Naive thymus-derived CD8-positive, alpha-beta T cell (primary cell): Measurements from ENCODE around the gene REC8. TPM values are rescaled to one million over a fixed set of nuclear protein-coding genes. Genes with fewer than 3 reads are reported as not detected.

ENCODE experiments used
- ATAC-seq, 2 donors: fragments of 150-1000 bp; cut with Tn5 transposase in 1 of 2; sonication (Bioruptor Pico), chemical (Tn5 transposase) in 1 of 2; 1 replicate in 1 of 2; 2 replicates in 1 of 2; pipeline ENCODE4 v1.10.0; 2021; ENCODE audit warnings: mild to moderate bottlenecking in 2 of 2, moderate library complexity in 2 of 2
- POLR2A ChIA-PET: fragments of 350-600 bp; sonication (Branson Sonifier 250); formaldehyde crosslinking; loops from one replicate; lab custom pipeline; 2021; ENCODE audit warnings: antibody characterized with exemption; lab: Charles Lee
- DNase-seq, 10 donors: peaks; one replicate each; pipeline versions ENCODE4 v3.0.0 to v3.0.0-alpha.2; 2020 to 2022
- H3K27ac Mint-ChIP-seq, 10 donors: one replicate each; pipeline ENCODE4 v1.8.0; 2020 to 2022; ENCODE audit warnings: mild to moderate bottlenecking in 10 of 10, mixed read lengths in 10 of 10, moderate library complexity in 4 of 10, inconsistent platforms in 1 of 10
- H3K27me3 Mint-ChIP-seq, 5 donors: one replicate each; pipeline ENCODE4 v1.8.0; 2021 to 2022; ENCODE audit warnings: mixed read lengths in 5 of 5
- H3K36me3 Mint-ChIP-seq, 3 donors: one replicate each; pipeline ENCODE4 v1.8.0; 2020 to 2022; ENCODE audit warnings: mixed read lengths in 3 of 3, mild to moderate bottlenecking in 2 of 3, inconsistent platforms in 1 of 3
- H3K4me1 Mint-ChIP-seq, 4 donors: one replicate each; pipeline ENCODE4 v1.8.0; 2021 to 2022; ENCODE audit warnings: mixed read lengths in 4 of 4
- H3K4me3 Mint-ChIP-seq, 10 donors: one replicate each; pipeline ENCODE4 v1.8.0; 2020 to 2022; ENCODE audit warnings: mild to moderate bottlenecking in 10 of 10, mixed read lengths in 10 of 10, moderate library complexity in 6 of 10, inconsistent platforms in 1 of 10
- H3K9me3 Mint-ChIP-seq, 9 donors: one replicate each; pipeline ENCODE4 v1.8.0; 2020 to 2022; ENCODE audit warnings: mixed read lengths in 9 of 9, mild to moderate bottlenecking in 3 of 9, inconsistent platforms in 1 of 9, moderate library complexity in 1 of 9
- polyA plus RNA-seq, 3 donors: library from polyadenylated mRNA; unstranded; fragments of 300-500 nt; fragmentation: Illumina TruSeq; gene quantifications; one replicate each; pipeline ENCODE4 v1.2.3, GENCODE V29; 2021
- total RNA-seq, 8 experiments: library from RNA in 2 of 8; stranded (reverse) in 2 of 8; gene quantifications; one replicate each; pipeline ENCODE4 v1.2.3 and lab custom pipeline; 2021 to 2026

Gene REC8
- total and polyA plus RNA-seq, 5 experiments from 2014 or later: 11.1 to 39.2 (median 11.6) TPM

DNA sequence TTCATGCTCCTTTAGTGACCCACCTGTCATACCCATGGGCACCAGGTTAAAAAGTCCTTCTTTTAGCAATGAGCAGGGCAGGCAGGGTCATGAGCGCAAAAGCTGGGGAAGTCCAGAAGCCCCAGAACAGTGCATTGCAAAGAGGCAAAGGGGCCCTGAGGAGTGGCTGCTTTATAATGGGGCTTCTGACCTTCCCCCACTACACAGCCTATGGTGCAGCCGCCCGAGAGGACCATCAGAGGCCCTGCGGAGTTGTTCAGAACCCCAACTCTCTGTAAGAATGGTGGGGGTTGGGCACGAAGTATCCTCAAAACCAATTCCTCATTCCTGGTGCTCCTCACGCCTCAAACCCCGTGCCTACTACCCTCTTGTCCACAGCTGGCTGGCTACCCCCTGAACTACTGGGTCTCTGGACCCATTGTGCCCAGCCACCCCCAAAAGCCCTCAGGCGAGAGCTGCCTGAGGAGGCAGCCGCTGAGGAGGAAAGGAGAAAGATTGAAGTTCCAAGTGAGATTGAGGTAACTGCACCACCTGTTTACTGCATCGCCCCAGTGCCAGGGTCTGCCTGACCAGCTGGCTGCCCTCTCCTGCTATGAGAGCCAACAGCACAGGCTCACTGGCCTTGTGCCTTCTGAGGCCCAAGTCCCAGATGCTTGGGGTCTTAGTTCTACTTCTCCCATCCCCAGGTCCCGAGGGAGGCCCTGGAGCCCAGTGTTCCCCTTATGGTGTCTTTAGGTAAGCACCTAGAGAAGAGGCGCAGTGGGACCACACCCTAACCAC, 6.7 kb downstream of the REC8 start:
- no peaks in the 10 kb centered on the region for H3K27me3 Mint-ChIP-seq
- DNase-seq: no peak
- ATAC-seq: no peak
- POLR2A ChIA-PET: interaction anchor here (0.6 to 1.3 kb wide), 4 partner anchors 10 to 38 kb away, joined by 3 to 4 read pairs (median 3); partner anchors contain the start of genes IPO4, IRF9 and TM9SF1
- peaks cover 0 to 59% (median 3%) of the 10 kb centered on the region in 3 donors for H3K36me3 Mint-ChIP-seq
- H3K4me3 Mint-ChIP-seq: no peak overlapping the region
- no peaks in the 10 kb centered on the region for H3K9me3 Mint-ChIP-seq
- H3K4me1 Mint-ChIP-seq: peaks cover 0 to 8% (median 7%) of the 10 kb centered on the region in 4 donors
- H3K27ac Mint-ChIP-seq: peak overlapping the region in 3 of 10 donors; percentile 25 to 67 (median 37)

DNA sequence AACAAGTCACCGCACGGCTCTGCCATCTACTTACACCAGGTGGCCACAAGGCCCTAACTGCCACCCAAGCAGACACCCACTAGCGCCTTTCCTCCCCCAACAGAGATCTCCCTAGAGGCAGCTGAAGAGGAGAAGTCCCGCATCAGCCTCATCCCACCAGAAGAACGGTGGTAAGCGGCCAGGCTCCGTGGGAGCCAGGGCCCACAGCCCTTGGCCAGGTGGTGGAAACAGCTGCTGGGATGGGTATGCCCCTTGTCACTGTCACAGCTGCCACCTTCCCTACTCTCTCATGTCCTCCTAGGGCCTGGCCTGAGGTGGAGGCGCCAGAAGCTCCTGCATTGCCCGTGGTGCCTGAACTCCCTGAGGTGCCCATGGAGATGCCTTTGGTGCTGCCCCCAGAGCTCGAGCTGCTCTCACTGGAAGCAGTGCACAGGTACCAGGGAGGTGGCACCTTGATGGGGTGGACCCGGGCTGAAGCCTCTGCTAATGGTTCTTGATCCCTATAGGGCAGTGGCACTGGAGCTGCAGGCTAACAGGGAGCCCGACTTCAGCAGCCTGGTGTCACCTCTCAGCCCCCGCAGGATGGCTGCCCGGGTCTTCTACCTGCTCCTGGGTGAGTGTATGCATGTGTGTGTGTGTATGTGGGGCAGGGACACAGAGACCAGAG, 7.5 kb downstream of the REC8 start:
- no peak overlapping the region for H3K4me3 Mint-ChIP-seq
- ATAC-seq (no peak), DNase-seq (no peak)
- POLR2A ChIA-PET: interaction anchor here (0.6 to 1.3 kb wide), 6 partner anchors 9 to 39 kb away, joined by 3 to 9 read pairs (median 4); partner anchors contain the start of genes IPO4, IRF9 and TM9SF1
- H3K27me3 Mint-ChIP-seq: no peaks in the 10 kb centered on the region
- no peaks in the 10 kb centered on the region for H3K9me3 Mint-ChIP-seq
- H3K27ac Mint-ChIP-seq: peak overlapping the region in 4 of 10 donors; percentile 53 to 67 (median 62)
- peaks cover 0 to 62% (median 3%) of the 10 kb centered on the region in 3 donors for H3K36me3 Mint-ChIP-seq
- peaks cover 0 to 7% (median 5%) of the 10 kb centered on the region in 4 donors for H3K4me1 Mint-ChIP-seq

DNA sequence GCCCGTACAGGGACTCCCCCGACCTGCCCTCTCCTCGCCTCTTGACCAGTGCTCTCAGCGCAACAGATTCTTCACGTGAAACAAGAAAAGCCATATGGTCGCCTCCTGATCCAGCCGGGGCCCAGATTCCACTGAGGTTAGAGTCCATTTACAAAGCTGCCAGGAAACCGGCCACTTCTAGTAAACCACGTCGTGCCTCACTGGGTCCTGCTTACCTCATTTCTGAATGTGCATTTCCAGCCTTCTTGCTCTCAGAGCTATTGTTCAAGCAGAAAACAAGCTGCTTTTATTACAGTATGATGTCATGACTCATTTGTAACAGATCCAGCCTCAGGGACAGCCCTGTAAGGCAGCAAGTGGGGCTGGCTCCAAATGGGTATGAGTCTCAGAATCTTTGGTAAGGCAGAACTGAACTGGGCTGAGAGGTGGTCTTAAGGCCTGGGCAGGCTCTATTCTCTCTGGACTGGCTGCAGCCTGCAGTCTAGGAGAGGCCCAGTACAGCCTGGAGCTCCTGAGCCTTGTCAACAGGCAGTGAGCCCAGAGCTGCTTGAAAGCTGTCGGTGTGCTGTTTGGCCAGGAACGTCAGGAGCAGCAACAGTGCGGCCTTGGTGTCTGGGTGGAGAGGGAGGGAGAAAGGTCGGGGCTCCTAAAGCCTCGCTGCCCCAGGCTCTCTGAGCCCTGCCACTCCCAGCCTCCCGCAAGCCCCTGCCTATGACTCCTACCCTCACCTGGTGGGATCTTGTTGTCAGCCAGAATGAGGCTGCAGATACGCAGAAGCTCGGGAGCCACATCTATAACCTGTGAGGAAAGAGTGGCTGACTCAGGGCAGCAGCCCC, 8.3 kb downstream of the REC8 start:
- no peaks in the 10 kb centered on the region for H3K9me3 Mint-ChIP-seq
- peaks cover 0 to 4% (median 1%) of the 10 kb centered on the region in 4 donors for H3K4me1 Mint-ChIP-seq
- no peaks in the 10 kb centered on the region for H3K27me3 Mint-ChIP-seq
- H3K27ac Mint-ChIP-seq: peak overlapping the region in 4 of 10 donors; percentile 20 to 61 (median 50)
- POLR2A ChIA-PET: interaction anchor here (1.0 to 1.2 kb wide), 2 partner anchors 9 kb away, joined by 4 to 9 read pairs; partner anchors contain the start of gene IPO4
- H3K36me3 Mint-ChIP-seq: peaks cover 0 to 57% (median 3%) of the 10 kb centered on the region in 3 donors
- DNase-seq (no peak), ATAC-seq (no peak)
- H3K4me3 Mint-ChIP-seq: no peak overlapping the region

DNA sequence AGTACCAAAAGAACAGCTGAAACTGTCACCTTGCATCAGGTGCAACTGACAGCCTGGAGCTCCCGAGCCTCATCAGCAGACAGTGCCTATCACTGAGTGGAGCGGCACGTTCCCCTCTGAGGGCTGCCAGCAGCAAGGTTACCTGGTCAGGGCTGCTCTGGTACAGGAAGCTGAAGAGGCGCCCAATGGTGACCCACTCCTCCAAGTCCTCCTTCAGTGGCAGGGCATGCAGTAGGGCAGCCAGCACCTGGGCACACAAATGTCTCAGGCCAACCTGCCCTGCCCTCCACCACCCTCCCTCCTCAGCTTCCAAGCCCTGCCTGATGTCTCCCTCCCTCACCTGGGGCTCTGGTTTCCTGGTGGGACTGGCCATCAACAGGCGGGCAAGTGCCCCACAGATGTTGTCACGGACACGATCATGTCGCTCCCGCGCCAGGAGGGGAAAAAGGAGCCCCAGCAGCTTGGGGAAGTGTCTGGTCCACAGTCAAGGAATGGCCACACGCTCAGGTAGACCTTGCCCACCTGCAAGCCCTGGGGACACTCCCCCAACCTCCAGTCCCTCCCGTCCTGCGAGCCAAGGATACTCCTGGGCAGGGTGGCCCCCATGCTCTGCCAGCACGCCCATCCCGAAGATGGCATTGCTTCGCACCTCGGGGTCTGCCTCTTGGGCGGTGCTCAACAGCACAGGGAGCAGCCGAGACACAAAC, 9.6 kb downstream of the REC8 start:
- ATAC-seq (peak in 1 of 2 donors; percentile 15), DNase-seq (no peak)
- peaks cover 0 to 60% (median 6%) of the 10 kb centered on the region in 3 donors for H3K36me3 Mint-ChIP-seq
- no peaks in the 10 kb centered on the region for H3K27me3 Mint-ChIP-seq
- no peaks in the 10 kb centered on the region for H3K9me3 Mint-ChIP-seq
- no peak overlapping the region for H3K4me3 Mint-ChIP-seq
- H3K4me1 Mint-ChIP-seq: peaks cover 0 to 7% (median 6%) of the 10 kb centered on the region in 4 donors
- POLR2A ChIA-PET: interaction anchor here (1.5 kb wide), 1 partner anchor 10 kb away, joined by 6 read pairs; the partner anchor contains the start of gene REC8
- H3K27ac Mint-ChIP-seq: peak overlapping the region in 2 of 10 donors; percentile 24 to 59

DNA sequence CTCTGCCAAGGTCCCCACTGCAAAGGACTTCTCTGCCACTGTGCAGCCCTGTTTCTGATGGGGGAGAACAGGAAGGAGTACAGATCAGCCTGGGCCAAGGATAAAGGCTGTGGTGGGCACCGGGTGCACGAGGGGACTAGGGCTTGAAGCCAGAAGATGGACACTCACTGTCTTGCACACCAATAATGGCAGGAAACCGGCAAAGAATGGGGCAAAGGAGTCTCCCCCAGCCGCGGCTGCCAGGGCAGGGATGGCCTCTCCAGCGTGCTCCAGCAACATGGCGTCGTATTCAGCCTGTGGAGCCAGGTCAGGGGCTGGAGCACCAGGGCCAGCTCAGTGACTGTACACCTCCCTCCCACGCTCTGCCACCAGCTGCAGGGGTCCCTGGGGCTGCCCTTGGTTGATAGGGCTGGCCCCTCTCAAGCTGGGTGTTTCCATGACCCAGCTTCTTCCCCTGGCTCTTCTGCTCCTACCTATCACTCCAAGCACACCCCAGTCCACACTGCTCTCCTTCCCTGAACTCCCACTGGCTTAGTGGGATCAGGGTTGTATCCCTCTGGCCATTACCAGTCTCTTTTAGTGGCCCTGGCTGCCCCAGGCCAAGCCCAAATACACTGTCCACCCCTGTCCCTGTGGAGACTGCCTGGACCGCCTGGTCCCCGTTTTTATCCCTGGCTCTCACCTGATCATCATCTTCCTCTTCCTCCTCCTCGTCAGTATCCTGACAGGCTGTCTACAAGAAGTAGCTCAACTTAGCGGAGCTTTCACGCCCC, 10.4 kb downstream of the REC8 start:
- no peak overlapping the region for H3K4me3 Mint-ChIP-seq
- DNase-seq: no peak
- H3K9me3 Mint-ChIP-seq: no peaks in the 10 kb centered on the region
- H3K36me3 Mint-ChIP-seq: peaks cover 0 to 59% (median 6%) of the 10 kb centered on the region in 3 donors
- peaks cover 5 to 12% (median 10%) of the 10 kb centered on the region in 4 donors for H3K4me1 Mint-ChIP-seq
- H3K27me3 Mint-ChIP-seq: no peaks in the 10 kb centered on the region
- ATAC-seq: no peak
- POLR2A ChIA-PET: interaction anchor here (1.1 to 1.5 kb wide), 3 partner anchors 10 to 36 kb away, joined by 3 to 6 read pairs (median 3); partner anchors contain the start of genes PSME2 and REC8
- peak overlapping the region in 7 of 10 donors; percentile 8 to 65 (median 51) for H3K27ac Mint-ChIP-seq

DNA sequence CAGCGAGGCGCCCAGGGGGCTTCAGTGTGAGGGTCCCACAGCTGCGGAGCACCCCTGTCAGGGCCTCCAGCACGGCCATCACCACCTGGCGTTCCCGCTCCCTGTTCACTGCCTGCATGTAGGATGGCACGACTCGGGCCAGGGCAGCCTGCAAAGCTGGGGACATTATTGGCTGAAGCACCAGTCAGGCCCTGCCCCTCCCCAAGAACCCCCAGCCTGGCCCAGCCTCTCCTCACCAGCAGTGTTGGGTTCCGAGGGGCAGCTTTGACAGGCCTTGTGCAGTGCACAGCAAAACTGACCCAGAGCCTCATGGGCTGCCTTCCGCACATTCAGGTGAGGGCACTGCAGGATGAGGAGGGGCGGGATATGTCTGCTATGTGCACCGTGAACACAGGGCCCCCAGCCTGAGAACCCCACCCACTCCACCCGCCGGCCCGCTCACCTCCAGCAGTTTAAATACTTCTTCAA, 11.2 kb downstream of the REC8 start:
- peak overlapping the region in 4 of 10 donors; percentile 46 to 78 (median 60) for H3K27ac Mint-ChIP-seq
- H3K36me3 Mint-ChIP-seq: peaks cover 0 to 59% (median 6%) of the 10 kb centered on the region in 3 donors
- H3K9me3 Mint-ChIP-seq: no peaks in the 10 kb centered on the region
- DNase-seq (no peak), ATAC-seq (no peak)
- POLR2A ChIA-PET: interaction anchor here (1.1 to 1.5 kb wide), 4 partner anchors 11 to 37 kb away, joined by 3 to 6 read pairs (median 4); partner anchors contain the start of genes PSME2 and REC8
- no peaks in the 10 kb centered on the region for H3K27me3 Mint-ChIP-seq
- no peak overlapping the region for H3K4me3 Mint-ChIP-seq
- H3K4me1 Mint-ChIP-seq: peaks cover 12 to 19% (median 15%) of the 10 kb centered on the region in 4 donors

DNA sequence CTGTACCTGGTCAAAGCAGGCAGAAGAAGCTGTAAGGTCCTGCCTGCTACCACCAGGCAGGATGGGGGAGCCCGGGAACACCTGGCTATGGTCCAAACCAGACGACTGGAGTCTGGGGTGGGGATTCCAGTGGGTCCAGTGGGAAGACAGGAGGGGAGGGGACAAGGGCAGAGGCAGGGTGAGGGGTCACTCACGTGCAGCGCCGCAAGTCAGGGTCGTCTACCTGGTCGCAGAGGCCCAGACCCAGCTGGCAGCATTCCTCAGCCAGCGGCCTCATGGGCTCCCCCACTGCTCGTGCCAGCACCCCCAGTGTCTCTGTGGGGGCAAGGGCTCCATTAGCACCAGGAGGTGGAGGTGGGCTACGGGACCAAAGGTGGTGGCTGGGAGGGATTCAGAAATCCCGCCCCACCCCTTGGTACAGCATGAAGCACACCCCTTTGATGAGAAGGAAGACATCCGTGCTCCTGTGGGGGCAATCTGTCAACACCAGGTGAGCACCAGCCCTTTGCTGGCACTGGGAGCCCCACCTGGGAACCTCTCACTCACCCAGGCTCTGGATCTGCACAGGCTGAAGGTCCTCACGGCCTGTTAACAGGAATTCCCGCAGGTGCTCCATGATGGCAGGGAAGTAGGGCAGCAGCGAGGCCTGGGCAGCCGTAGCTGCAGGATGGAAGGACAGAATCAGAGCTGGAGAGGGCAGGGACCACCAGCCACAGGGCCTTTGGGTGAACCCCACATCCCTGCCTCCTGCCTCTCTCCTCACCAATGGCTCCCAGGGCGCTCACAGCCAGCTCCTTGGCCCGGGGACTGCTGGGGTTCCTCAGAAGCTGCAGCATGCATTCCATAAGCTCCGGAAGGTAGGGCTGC, 12.5 kb downstream of the REC8 start:
- H3K4me3 Mint-ChIP-seq: no peak overlapping the region
- H3K27me3 Mint-ChIP-seq: peaks cover 0 to 2% (median 0%) of the 10 kb centered on the region in 5 donors
- no peaks in the 10 kb centered on the region for H3K9me3 Mint-ChIP-seq
- no peak for DNase-seq
- no peak overlapping the region for H3K27ac Mint-ChIP-seq
- peaks cover 0 to 48% (median 3%) of the 10 kb centered on the region in 3 donors for H3K36me3 Mint-ChIP-seq
- POLR2A ChIA-PET: interaction anchor here (1.2 to 1.7 kb wide), 4 partner anchors 11 to 70 kb away, joined by 3 to 7 read pairs (median 6); partner anchors contain the start of genes DCAF11, REC8 and TM9SF1
- H3K4me1 Mint-ChIP-seq: peaks cover 13 to 28% (median 24%) of the 10 kb centered on the region in 4 donors
- no peak for ATAC-seq

DNA sequence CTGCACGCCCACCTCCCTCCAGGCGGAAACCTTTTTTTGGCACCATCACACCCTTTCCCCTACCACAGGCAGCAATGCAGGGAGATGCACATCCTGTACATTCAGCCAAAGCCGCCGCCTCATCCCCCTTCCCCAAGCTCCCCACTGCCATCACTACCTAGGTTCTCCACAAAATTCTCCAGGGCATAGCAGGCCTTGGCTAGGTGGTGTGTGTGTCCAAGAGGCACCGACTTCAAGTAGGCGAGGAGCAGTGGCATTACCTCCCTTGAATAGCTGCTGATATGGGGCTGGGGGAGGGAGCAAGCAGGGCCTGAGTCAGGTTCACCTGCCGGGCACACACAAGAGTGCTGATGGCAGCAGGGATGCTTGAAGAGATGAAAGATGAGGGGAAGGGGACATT, 13.1 kb downstream of the REC8 start:
- ATAC-seq (no peak), DNase-seq (no peak)
- H3K4me1 Mint-ChIP-seq: peaks cover 13 to 34% (median 29%) of the 10 kb centered on the region in 4 donors
- no peak overlapping the region for H3K4me3 Mint-ChIP-seq
- peak overlapping the region in 2 of 10 donors; percentile 11 to 31 for H3K27ac Mint-ChIP-seq
- POLR2A ChIA-PET: interaction anchor here (1.2 to 2.9 kb wide), 5 partner anchors 10 to 86 kb away, joined by 3 to 12 read pairs (median 6); partner anchors contain the start of genes CHMP4A, DCAF11, IRF9 and RABGGTA
- peaks cover 0 to 2% (median 0%) of the 10 kb centered on the region in 5 donors for H3K27me3 Mint-ChIP-seq
- H3K36me3 Mint-ChIP-seq: peaks cover 0 to 42% (median 3%) of the 10 kb centered on the region in 3 donors
- H3K9me3 Mint-ChIP-seq: no peaks in the 10 kb centered on the region

DNA sequence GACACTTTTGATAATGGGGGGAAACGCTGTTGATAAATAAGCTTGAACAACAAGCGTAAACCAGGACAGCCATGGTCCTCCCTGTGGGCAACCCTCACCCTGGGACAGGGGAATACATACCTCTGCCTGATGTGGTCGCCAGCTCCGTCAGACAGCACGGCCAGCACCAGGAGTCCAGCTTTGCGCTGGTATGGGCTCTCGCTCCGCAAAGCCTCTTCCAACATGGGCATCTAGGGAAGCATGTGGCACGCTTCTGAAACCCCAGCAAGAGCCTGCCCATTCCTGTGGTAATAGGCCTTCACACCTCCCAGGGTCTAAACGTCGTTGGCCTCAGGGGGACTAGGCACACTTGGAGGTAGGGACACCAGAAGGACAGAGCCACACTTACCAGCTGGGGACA, 13.9 kb downstream of the REC8 start:
- ATAC-seq (no peak), DNase-seq (no peak)
- H3K27ac Mint-ChIP-seq: peak overlapping the region in 2 of 10 donors; percentile 3 to 69
- POLR2A ChIA-PET: interaction anchor here (0.8 to 4.8 kb wide), 8 partner anchors 10 to 85 kb away, joined by 3 to 18 read pairs (median 6); partner anchors contain the start of genes CHMP4A, DCAF11, IRF9 and RABGGTA
- H3K9me3 Mint-ChIP-seq: no peaks in the 10 kb centered on the region
- H3K27me3 Mint-ChIP-seq: peaks cover 0 to 2% (median 0%) of the 10 kb centered on the region in 5 donors
- H3K4me1 Mint-ChIP-seq: peaks cover 13 to 39% (median 30%) of the 10 kb centered on the region in 4 donors
- H3K36me3 Mint-ChIP-seq: peaks cover 0 to 36% (median 6%) of the 10 kb centered on the region in 3 donors
- H3K4me3 Mint-ChIP-seq: peak overlapping the region in 1 of 10 donors; percentile 62
